ENCODE measurements around the gene MREG.

Gene MREG

DNA sequence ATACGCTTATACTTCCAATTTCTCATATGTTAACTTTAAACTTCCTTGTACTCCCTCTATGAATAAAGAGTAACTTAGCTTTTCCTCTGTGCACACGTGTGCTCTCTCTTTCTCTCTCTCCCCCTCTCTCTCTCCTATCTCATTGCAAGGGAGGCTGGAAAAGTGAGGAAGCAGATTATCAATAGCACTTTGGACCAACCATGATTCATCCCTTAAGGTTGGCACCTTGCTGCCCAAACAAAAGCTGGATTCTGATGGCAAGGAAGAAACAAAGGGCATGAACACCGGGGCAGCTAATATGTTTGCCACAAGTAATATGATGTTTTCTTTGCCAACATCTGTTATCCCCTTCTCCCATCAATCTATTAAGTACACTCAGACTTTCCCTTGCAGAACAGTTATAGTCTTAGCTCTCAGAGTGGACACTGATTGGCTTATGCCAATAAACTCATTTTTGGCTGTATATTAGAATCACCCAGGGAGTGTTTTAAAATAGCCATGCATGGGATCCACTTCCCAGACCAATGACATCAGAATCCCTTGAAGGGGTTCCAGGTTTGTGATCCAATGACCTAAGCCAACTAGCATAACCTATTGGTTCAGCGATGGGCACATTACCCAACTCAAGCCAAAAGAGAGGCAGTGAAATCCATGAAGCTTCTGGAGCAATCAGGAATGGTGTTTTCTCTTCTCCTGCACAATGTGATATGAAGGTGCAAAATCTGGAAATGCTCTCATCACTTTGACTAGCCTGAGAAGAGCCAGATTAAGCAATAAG, 60.3 kb downstream of the MREG start:
- no peak for TF ChIP-seq CTCF (IDR thresholded peaks at IDR 0.05; ENCODE audit: extremely low read depth, missing control alignments)
- DNase-seq (ENCODE audit: low spot score): no peak

- TF ChIP-seq CTCF (IDR thresholded peaks at IDR 0.05; ENCODE audit: extremely low read depth, missing control alignments): no peak
- DNase-seq (ENCODE audit: low spot score): no peak
Measured at GRCh38 chr2:215951558-215951957, 61.8 kb downstream of the MREG start.

- DNase-seq (ENCODE audit: low spot score): peak; percentile 51
- peak; percentile 11 for TF ChIP-seq CTCF (IDR thresholded peaks at IDR 0.05; ENCODE audit: extremely low read depth, missing control alignments)
Measured at GRCh38 chr2:215949991-215950404, 63.4 kb downstream of the MREG start.

GRCh38 chr2:215948051-215948450, 65.3 kb downstream of the MREG start:
- DNase-seq (ENCODE audit: low spot score): no peak
- no peak for TF ChIP-seq CTCF (IDR thresholded peaks at IDR 0.05; ENCODE audit: extremely low read depth, missing control alignments)

GRCh38 chr2:215946586-215946985, 66.8 kb downstream of the MREG start:
- no peak for DNase-seq (ENCODE audit: low spot score)
- TF ChIP-seq CTCF (IDR thresholded peaks at IDR 0.05; ENCODE audit: extremely low read depth, missing control alignments): no peak

GRCh38 chr2:215942194-215942593, 71.2 kb downstream of the MREG start:
- TF ChIP-seq CTCF (IDR thresholded peaks at IDR 0.05; ENCODE audit: extremely low read depth, missing control alignments): no peak
- no peak for DNase-seq (ENCODE audit: low spot score)

GRCh38 chr2:215941726-215942125, 71.6 kb downstream of the MREG start:
- no peak for TF ChIP-seq CTCF (IDR thresholded peaks at IDR 0.05; ENCODE audit: extremely low read depth, missing control alignments)
- no peak for DNase-seq (ENCODE audit: low spot score)
